ENCODE measurements around the gene KSR1.
A peak's percentile ranks its signal among the peaks of the same experiment; 100 is the strongest.

KSR1 gene

DNA sequence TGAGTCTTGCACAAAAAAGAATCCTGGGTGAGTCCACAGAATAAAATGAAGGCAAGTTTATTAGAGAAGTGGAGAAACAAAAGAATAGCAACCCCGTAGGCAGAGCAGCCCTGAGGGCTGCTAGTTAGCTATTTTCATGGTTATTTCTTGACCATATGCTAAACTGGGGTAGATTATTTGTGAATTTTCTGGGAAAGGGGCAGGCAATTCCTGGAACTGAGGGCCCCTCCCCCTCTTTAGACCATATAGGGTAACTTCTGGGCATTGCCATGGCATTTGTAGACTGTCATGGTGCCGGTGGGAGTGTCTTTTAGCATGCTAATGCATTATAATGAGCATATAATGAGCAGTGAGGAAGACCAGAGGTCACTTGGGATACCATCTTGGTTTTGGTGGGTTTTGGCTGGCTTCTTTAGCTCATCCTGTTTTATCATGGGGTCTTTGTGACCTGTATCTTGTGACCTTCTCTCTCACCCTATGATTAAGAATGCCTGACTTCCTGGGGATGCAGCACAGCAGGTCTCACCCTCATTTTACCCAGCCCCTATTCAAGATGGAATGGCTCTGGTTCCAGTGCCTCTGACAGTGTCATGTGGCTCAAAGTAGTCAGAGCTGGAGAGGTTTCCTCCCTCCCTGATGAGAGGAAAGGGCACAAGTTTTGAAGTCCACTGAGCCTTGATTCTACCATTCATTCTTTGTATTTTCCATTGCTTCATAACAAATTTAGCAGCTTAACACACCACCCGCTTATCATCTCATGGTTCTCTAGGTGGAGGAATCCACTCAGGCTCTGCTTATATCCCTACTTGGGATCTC lies 119.1 kb downstream of the KSR1 start:
- no peak for DNase-seq

DNA sequence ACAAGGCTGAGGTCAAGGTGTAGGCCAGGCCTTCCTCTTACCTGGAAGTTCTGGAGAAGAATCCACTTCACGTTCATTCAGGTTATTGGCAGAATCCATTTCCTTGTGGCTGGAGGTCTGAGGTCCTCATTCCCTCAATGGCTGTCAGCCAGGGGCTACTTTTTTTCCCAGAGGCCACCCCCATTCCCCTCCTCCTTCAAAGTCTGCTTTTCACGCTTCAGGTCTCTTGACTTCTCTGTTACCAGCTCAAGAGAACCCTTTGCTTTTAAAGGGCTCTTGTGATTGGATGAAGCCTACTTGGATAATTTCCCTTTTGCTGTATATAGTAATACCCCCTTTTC lies 119.6 kb downstream of the KSR1 start:
- DNase-seq = no peak

GRCh38 chr17:27576477-27577083 lies 120.3 kb downstream of the KSR1 start:
- DNase-seq = peak; percentile 22

DNA sequence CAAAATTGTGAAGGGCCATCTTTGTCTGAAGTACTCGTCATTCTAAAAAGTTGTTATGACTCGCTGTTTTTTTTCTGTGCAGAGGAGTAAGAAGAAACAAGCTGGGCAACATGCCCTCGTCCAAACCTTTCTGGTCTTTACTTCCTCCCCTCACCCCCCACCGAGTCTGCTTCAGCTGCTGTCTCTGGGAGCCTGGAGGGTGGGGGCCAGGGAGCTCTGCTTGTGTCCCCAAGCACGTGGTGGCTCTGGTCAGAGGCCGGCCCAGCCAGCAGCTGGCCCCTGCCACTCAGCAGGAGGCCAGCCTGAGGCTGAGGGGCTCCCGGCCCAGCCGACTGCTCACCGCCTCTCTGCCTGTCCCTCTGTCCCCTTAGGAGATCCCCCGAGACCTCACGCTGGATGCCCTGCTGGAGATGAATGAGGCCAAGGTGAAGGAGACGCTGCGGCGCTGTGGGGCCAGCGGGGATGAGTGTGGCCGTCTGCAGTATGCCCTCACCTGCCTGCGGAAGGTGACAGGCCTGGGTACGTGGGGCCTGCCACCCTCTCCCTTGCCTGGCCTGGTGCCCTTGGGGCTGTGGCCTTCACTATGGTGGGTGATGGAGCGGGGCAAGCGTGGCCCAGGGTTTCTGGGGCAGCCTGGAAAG lies 121.0 kb downstream of the KSR1 start:
- DNase-seq = peak; percentile 87

- DNase-seq = peak; percentile 58
Measured at GRCh38 chr17:27577884-27578717, 121.9 kb downstream of the KSR1 start.

- no peak for DNase-seq
Measured at GRCh38 chr17:27578718-27579085, 122.5 kb downstream of the KSR1 start.

GRCh38 chr17:27579304-27579703 lies 123.1 kb downstream of the KSR1 start:
- no peak for DNase-seq

- no peak for DNase-seq
Measured at GRCh38 chr17:27579897-27580321, 123.7 kb downstream of the KSR1 start.

DNA sequence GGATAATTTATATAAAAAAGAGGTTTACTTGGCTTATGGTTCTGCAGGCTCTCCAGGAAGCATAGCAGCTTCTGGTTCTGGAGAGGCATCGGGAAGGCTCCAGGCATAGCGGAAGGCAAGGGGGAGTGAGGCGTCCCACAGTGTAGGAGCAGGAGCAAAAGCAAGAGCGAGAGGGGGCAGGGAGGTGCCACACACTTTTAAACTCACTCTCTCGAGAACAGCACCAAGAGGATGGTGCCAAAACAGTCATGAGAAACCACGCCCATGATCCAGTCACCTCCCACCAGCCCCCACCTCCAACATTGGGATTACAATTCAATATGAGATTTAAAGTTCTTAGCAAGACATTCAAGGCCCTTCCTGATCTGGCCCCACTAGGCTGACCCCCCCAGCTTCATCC lies 124.8 kb downstream of the KSR1 start:
- DNase-seq = no peak

GRCh38 chr17:27582696-27583095 lies 126.4 kb downstream of the KSR1 start:
- no peak for DNase-seq

DNA sequence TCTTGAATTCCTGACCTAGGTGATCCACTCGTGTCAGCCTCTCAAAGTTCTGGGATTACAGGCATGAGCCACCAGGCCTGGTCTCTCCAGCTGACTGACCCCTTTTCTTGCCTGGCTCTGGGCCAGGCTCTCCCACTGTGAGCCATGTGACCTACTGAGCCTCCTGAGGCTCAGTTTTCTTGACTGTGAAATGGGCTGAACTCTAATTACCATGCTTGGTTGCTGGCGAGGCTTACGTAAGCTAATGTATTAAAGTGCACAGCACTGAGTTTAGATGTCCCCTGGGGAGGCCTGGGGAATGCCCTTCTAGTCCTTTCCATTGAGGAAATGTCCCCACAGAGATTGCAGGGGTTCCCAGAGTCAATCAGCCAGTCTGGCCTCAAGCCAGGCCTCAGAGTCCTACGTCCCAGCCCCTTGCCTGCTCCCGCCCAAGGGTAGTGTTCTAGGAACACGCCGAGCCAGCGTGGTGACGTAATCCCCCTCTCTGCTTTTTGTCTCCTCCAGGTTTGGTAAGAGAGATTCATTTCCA lies 129.0 kb downstream of the KSR1 start:
- peak; percentile 25 for DNase-seq

- DNase-seq = no peak
Measured at GRCh38 chr17:27585792-27586191, 129.5 kb downstream of the KSR1 start.

- DNase-seq = peak; percentile 94
Measured at GRCh38 chr17:27586203-27586721, 130.0 kb downstream of the KSR1 start.

DNA sequence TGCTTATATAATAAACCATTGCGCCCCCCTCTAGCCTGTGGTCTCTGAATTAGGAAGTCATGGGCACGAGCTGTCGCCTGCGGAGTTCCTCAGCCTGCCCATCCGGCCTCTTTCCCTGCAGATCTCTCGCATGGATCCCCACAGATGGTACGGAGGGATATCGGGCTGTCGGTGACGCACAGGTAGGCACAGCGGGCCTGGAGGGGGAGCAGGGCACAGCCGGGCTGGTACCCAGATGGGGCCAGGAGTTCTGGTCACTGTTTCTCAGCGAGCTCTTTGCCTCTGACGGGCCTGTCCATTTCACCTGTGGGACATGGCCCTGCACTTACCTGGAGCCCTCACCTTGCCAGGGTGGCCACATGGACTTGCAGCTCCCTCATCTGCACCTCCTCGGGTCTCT lies 132.1 kb downstream of the KSR1 start:
- DNase-seq = no peak

DNA sequence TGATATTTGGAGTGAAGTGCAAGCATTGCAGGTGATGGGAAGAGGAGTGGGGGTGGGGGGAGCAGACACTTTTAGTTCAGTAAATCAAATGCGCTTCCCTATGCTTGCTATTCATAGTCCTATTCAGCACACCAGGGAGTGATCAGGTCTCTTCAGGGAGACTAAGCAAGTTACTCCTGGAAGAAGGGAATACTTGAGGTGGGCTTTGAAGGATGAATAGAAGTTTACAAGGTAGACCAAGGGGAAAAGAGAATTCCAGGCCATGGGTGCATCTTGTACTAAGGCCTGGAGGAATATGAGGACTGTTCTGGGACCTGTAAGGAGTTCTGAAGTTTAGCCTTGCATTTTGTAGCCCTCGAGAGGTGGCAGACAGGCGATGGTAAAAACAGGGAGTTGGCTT lies 134.6 kb downstream of the KSR1 start:
- no peak for DNase-seq

DNA sequence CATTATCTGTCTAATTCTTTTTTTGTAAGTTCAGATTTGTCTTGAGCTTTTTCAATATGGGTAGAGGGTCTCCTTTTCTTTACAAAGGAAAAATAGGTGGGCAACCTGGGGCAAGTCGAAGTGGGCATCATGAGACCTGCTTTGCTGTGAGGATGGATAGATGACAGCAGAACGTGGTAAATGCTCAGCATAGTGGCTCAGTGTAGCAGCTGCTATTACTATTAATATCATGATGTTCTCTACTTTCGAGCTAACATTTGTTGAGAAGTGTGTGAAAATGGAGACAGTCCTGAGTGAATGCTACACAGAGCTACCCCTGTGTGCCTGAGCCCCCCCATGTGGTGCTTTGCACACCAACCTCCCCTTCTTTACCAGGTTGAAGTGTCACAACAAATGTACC lies 135.7 kb downstream of the KSR1 start:
- no peak for DNase-seq

- no peak for DNase-seq
Measured at GRCh38 chr17:27593232-27593856, 137.1 kb downstream of the KSR1 start.

DNA sequence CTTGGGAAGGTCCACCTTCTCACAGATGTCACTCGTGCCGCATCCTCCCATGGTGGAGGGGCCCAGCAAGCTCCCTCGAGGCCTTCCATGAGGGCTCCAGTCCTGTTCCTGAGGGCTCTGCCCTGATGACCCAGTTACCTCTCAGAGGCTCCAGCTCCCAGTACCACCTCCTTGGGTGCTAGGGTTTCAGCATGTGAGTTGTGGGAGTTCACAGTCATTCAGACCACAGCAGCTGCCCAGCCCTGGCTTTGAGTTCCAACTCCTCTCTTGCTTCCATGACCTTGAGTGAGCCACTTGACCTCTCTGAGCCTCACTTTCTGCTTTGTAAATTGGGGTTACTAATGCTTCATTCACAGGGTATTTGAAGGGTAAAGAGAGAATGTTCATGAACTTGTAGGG lies 137.6 kb downstream of the KSR1 start:
- DNase-seq = no peak

DNA sequence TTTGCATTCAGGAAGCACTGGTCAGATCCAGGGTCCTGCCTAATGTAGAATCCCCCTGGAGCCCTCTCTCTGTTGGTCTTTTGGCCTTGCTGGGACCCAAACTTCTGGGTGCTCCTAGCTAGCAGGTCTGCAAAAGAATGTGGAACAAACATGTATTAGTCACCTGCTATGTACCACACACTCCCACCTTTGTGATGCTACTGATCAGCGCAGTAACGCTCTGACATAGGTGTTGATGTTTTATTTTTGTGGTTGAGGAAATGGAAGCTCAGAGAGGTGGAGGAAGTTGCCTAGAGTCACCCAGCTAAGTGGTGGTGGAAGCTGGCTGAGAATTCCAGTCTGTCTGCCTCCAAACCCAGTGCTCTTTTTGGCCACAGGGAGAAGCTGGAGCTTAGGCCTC lies 139.0 kb downstream of the KSR1 start:
- no peak for DNase-seq

GRCh38 chr17:27596096-27596495 lies 139.8 kb downstream of the KSR1 start:
- DNase-seq = no peak

DNA sequence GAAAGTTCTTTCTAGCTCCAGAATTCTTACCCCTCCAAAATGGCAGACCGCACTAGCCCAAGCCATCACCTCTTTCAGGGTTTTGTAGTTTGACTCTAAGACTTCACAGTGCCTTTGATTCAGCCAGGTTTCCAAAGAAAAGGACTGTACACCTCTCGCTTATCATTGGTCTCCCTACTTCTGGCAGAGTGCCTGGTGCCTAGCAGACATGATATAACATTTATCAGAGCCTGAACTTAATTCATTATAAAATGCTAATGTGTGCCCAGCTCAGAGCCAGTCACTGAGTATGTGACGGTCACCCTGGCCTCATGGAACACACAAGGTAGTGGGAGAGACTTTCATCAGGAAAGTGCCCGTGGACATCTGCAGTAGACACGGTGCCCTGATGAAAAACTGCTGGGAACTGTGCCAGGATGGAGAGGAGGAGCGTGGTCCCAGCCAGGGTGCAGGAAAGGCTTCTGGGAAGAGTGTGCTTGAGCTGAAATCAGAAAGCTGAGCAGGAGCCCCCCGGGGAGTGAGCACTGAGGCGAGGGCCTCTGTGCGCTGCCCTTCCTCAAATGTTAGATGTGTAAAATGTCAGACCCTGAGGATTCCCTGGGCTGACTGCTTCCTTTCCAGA lies 140.4 kb downstream of the KSR1 start:
- no peak for DNase-seq

- no peak for DNase-seq
Measured at GRCh38 chr17:27597188-27597580, 140.9 kb downstream of the KSR1 start.
